Lower leg skin (tissue), 4 donors: ENCODE measurements around the gene PSME2. TPM values are rescaled to one million over a fixed set of nuclear protein-coding genes. Genes with fewer than 3 reads are reported as not detected.

ENCODE experiments used
- DNase-seq, 2 donors: peaks; one replicate each; pipeline ENCODE4 v3.0.0-alpha.2; 2019; ENCODE audit warnings: low spot score in 2 of 2
- H3K4me3 ChIP-seq: fragments of 200-600 bp; sonication (generic); 2 replicates; pipeline ENCODE4 v1.5.1; 2017; ENCODE audit warnings: mild to moderate bottlenecking, low read depth; ENCODE audit not compliant: poor library complexity, severe bottlenecking
- POLR2A ChIP-seq, 2 donors: fragments of 450-650 bp; IDR thresholded peaks; one replicate each; pipeline ENCODE4 v1.6.1; 2016 to 2017; ENCODE audit warnings: antibody characterized with exemption in 2 of 2, mild to moderate bottlenecking in 1 of 2, moderate library complexity in 1 of 2
- WGBS, 2 donors: methylation state at CpG; one replicate each; pipeline ENCODE4 v1.1.5; 2018; 5-methylcytosine and 5-hydroxymethylcytosine counted together
- intact Hi-C: fragments of 100-400 bp; cut with DNase I; formaldehyde crosslinking; loops from one replicate; pipeline ENCODE4 v1.15.0; 2023; ENCODE audit warnings: low total_unique reads
- total RNA-seq, 4 donors: library from RNA; depleted of rRNA; stranded (reverse); fragments of >200 nt; gene quantifications; one replicate each; pipeline ENCODE4 v1.1.0, GENCODE V29; 2016
- TF ChIP-seq, protein P1 (sequence below), 3 donors: fragments of 450-650 bp; IDR thresholded peaks; one replicate each; pipeline ENCODE4 v1.5.1; 2016; ENCODE audit warnings: antibody characterized with exemption in 3 of 3, mild to moderate bottlenecking in 3 of 3, moderate library complexity in 2 of 3

The PSME2 gene
- total RNA-seq, 4 donors from 2014 or later: 23.2 to 50.2 (median 31.2) TPM

GRCh38 chr14:24177041-24177825 is 30.8 kb upstream of the PSME2 start:
- intact Hi-C loops: no loop called here
- no peak for DNase-seq
- no peak for TF ChIP-seq POLR2A (IDR thresholded peaks at IDR 0.05)
- TF ChIP-seq, protein P1, sequence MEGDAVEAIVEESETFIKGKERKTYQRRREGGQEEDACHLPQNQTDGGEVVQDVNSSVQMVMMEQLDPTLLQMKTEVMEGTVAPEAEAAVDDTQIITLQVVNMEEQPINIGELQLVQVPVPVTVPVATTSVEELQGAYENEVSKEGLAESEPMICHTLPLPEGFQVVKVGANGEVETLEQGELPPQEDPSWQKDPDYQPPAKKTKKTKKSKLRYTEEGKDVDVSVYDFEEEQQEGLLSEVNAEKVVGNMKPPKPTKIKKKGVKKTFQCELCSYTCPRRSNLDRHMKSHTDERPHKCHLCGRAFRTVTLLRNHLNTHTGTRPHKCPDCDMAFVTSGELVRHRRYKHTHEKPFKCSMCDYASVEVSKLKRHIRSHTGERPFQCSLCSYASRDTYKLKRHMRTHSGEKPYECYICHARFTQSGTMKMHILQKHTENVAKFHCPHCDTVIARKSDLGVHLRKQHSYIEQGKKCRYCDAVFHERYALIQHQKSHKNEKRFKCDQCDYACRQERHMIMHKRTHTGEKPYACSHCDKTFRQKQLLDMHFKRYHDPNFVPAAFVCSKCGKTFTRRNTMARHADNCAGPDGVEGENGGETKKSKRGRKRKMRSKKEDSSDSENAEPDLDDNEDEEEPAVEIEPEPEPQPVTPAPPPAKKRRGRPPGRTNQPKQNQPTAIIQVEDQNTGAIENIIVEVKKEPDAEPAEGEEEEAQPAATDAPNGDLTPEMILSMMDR (IDR thresholded peaks at IDR 0.05): no peak
- 82 to 88% methylated on average over 12 of the region's 12 CpGs for WGBS, 2 donors
- H3K4me3 ChIP-seq: no peak overlapping the region

GRCh38 chr14:24176599-24176998 is 30.2 kb upstream of the PSME2 start:
- intact Hi-C loops: no loop called here
- TF ChIP-seq, protein P1 (IDR thresholded peaks at IDR 0.05): no peak
- TF ChIP-seq POLR2A (IDR thresholded peaks at IDR 0.05): no peak
- no peak overlapping the region for H3K4me3 ChIP-seq
- no peak for DNase-seq
- WGBS, 2 donors: 93 to 97% methylated on average over 5 of the region's 5 CpGs

- no peak for TF ChIP-seq POLR2A (IDR thresholded peaks at IDR 0.05)
- TF ChIP-seq, protein P1 (IDR thresholded peaks at IDR 0.05): no peak
- DNase-seq: no peak
- intact Hi-C loops: no loop called here
- H3K4me3 ChIP-seq: no peak overlapping the region
- 73 to 80% methylated on average over 18 to 20 of the region's 20 CpGs for WGBS, 2 donors
Observed at GRCh38 chr14:24172871-24173281, 26.5 kb upstream of the PSME2 start.

DNA sequence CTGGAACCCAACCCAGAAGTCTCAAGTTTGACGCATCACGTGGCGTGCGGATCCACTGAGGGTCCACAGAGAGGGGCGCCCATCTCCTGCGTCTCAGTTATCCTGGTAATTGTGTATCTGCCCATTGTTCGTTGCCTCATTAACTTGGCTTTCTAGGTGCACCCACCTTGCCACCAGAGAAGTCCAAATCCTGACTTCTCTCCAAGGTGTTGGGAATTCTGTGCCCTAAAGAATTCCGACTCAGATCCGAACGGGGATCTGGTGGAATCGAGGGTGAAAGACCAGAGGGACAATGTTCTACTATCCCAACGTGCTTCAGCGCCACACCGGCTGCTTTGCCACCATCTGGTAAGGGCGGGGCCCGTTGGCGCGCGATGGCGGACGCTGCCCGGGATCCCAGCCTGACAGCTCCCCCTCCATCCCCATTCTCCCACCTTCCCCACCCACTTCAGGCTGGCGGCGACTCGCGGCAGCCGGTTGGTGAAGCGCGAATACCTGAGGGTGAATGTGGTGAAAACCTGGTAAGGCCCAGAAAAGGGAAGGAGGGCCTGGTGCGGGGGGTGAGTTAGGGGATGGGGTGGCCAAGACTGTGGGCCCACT is 26.0 kb upstream of the PSME2 start:
- TF ChIP-seq, protein P1 (IDR thresholded peaks at IDR 0.05): no peak
- TF ChIP-seq POLR2A (IDR thresholded peaks at IDR 0.05): no peak
- H3K4me3 ChIP-seq: no peak overlapping the region
- no peak for DNase-seq
- WGBS, 2 donors: 51 to 53% methylated on average over 30 of the region's 30 CpGs
- intact Hi-C loops: no loop called here

DNA sequence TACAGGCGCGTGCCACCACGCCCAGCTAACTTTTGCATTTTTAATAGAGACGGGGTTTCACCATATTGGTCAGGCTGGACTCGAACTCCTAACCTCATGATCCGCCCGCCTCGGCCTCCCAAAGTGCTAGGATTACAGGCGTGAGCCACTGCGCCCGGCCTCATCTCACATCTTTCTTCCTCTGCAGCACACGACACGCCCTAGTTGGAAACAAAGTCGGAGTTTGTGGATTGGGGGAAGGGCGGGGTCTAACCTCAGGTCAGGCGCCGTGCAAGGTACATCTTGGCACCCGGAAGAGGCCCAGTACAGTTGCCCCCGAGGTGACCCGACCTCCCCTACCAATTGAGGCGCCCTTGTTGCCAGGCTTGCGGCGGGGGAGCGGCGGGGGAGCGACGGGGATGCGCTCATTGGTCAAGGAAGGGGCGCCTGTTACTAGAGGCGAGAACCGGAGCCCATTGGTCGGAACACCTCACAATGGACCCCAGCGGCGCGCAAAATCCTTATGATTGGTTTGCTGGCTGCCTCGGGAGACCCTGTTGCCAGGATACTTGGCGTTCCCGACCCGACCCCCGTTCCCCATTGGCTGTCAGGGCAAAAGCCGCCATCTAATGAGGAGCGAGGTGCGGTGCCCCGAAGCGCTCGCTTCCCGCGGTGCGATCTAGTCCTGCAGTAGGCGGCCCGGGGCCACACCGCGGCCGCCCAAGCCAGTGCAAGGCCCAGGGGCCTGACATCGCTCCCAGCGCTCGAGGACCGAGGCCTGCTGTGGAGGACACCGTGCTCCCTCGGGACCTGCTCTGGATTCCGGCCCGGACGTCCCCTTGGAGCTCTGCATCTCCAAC is 25.2 kb upstream of the PSME2 start, which contains the start of gene REC8:
Gene REC8 (plus strand): TSS at position 659 of the 839 bp plus-strand sequence. CDS start 473 bp downstream, outside the sequence.
- no peak for DNase-seq
- TF ChIP-seq POLR2A (IDR thresholded peaks at IDR 0.05): no peak
- TF ChIP-seq, protein P1 (IDR thresholded peaks at IDR 0.05): no peak
- 43 to 44% methylated on average over 61 to 62 of the region's 63 CpGs for WGBS, 2 donors
- intact Hi-C loops: no loop called here
- H3K4me3 ChIP-seq: no peak within 1 kb of the TSS
